ENCODE data around the gene WNK1. TPM values are rescaled to one million over a fixed set of nuclear protein-coding genes. Genes with fewer than 3 reads are reported as not detected.

The WNK1 gene
- total RNA-seq = 67.5 and 69.8 TPM in 2 replicates

DNA sequence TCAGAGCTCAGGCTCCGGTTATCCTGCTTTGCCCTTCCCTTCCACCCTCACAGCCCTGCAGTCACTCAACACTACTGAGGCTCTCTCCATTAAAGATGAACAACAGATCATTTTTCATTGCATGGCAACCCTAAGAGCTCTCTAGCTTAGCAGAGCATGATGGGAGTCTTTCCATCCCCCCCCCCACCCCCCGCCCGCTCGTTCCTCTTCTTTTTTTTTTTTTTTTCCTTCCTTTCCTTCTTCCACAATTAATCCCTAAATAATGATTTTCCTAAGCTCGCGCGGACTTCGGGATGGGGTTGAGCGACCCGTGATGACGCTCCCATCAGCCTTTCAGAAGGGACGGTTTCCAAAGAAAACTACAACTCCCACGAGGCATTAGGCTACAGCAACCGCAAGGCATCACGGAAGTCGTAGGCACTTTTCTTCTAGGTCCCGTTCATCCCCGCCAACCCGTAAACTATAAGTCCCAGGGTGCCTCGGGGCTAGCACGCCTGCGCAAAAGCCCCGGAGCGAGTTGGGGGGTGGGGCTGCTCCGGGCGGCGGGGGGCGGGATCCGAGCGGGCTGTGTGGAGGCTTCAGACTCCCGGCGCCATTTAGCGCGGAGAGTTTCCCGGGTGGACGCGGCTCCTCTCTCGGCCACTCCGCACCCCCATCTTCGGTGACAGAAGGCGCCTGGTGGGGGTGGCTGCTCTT lies at the start of gene WNK1:
WNK1 (plus strand) TSS at position 581 of the 696 bp plus-strand sequence. CDS start 987 bp downstream, outside the sequence.

GRCh38 chr12:949453-950191 lies 197.2 kb downstream of the WNK1 start, which contains the start of gene RAD52:
TSS of gene RAD52 (minus strand) at chr12:949694. CDS start at chr12:933058, 16,636 bp downstream.

Other genes starting within 250 kb of the WNK1 start
- gene NINJ2, start 89.1 kb upstream of the WNK1 start, total RNA-seq = 2.7 and 3.0 TPM in 2 replicates
- 14.0 and 15.9 TPM in 2 replicates for gene RAD52, start 197.1 kb downstream of the WNK1 start, total RNA-seq
- gene ERC1, start 238.6 kb downstream of the WNK1 start, total RNA-seq = 30.4 and 30.7 TPM in 2 replicates